GM23338 (cell line): ENCODE measurements around the gene ATP9A. TPM values are rescaled to one million over a fixed set of nuclear protein-coding genes. Genes with fewer than 3 reads are reported as not detected.

ENCODE experiments used
- ATAC-seq: fragments of 200-7000 bp; cut with Tn5 transposase; 3 replicates; pipeline ENCODE4 v1.9.1; 2020
- DNase-seq: peaks from one replicate; pipeline ENCODE4 v3.0.0-alpha.2; 2015; ENCODE audit warnings: low spot score
- H2AFZ ChIP-seq: fragments of 200-600 bp; sonication (generic); 2 replicates; pipeline ENCODE4 v1.8.0; 2016; ENCODE audit warnings: antibody characterized with exemption, mild to moderate bottlenecking, moderate library complexity
- H3F3A ChIP-seq: fragments of 200-600 bp; sonication (generic); replicated peaks from 2 replicates; pipeline ENCODE4 v1.8.0; 2017; ENCODE audit warnings: antibody characterized with exemption, mixed run types, low read depth
- H3K27ac ChIP-seq: fragments of 200-600 bp; sonication (generic); 2 replicates; pipeline ENCODE4 v1.6.1; 2016; ENCODE audit warnings: low read depth
- H3K27me3 ChIP-seq: fragments of 200-600 bp; sonication (generic); 2 replicates; pipeline ENCODE4 v1.8.0; 2016; ENCODE audit warnings: mild to moderate bottlenecking, mixed run types, moderate library complexity; ENCODE audit not compliant: insufficient read depth
- H3K36me3 ChIP-seq: fragments of 200-600 bp; sonication (generic); 2 replicates; pipeline ENCODE4 v1.8.0; 2016; ENCODE audit warnings: mild to moderate bottlenecking; ENCODE audit not compliant: insufficient read depth
- H3K4me1 ChIP-seq: fragments of 200-600 bp; sonication (generic); 2 replicates; pipeline ENCODE4 v1.8.0; 2016; ENCODE audit warnings: mild to moderate bottlenecking, moderate library complexity; ENCODE audit not compliant: insufficient read depth
- H3K4me2 ChIP-seq: fragments of 200-600 bp; sonication (generic); 2 replicates; pipeline ENCODE4 v1.7.1; 2017; ENCODE audit warnings: mixed run types
- H3K4me3 ChIP-seq: fragments of 200-600 bp; sonication (generic); 2 replicates; pipeline ENCODE4 v1.6.1; 2016; ENCODE audit warnings: mixed run types
- H3K79me2 ChIP-seq: fragments of 200-600 bp; sonication (generic); replicated peaks from 2 replicates; pipeline ENCODE4 v1.8.0; 2017; ENCODE audit warnings: mild to moderate bottlenecking; ENCODE audit not compliant: insufficient read depth
- H3K9me2 ChIP-seq: fragments of 200-600 bp; sonication (generic); 2 replicates; pipeline ENCODE4 v1.8.0; 2017; ENCODE audit not compliant: insufficient read depth
- H4K20me1 ChIP-seq: fragments of 200-600 bp; sonication (generic); replicated peaks from 2 replicates; pipeline ENCODE4 v1.8.0; 2017; ENCODE audit warnings: mild to moderate bottlenecking; ENCODE audit not compliant: insufficient read depth
- H3K27ac Mint-ChIP-seq: 2 replicates; pipeline ENCODE4 v1.8.0; 2020; ENCODE audit warnings: inconsistent platforms, mild to moderate bottlenecking, moderate library complexity, mixed read lengths
- H3K27me3 Mint-ChIP-seq: 3 replicates; pipeline ENCODE4 v1.8.0; 2022; ENCODE audit warnings: low read depth, mild to moderate bottlenecking, moderate library complexity, mixed read lengths, inconsistent platforms; ENCODE audit not compliant: insufficient read depth, poor library complexity
- H3K36me3 Mint-ChIP-seq: 3 replicates; pipeline ENCODE4 v1.8.0; 2021; ENCODE audit warnings: low read depth, mild to moderate bottlenecking, inconsistent platforms, moderate library complexity, mixed read lengths
- H3K4me1 Mint-ChIP-seq: 3 replicates; pipeline ENCODE4 v1.8.0; 2020; ENCODE audit warnings: mild to moderate bottlenecking, inconsistent platforms, mixed read lengths
- H3K4me3 Mint-ChIP-seq: 3 replicates; pipeline ENCODE4 v1.8.0; 2021; ENCODE audit warnings: moderate library complexity, mild to moderate bottlenecking, inconsistent platforms, mixed read lengths
- H3K9me3 Mint-ChIP-seq: 3 replicates; pipeline ENCODE4 v1.8.0; 2020; ENCODE audit warnings: moderate library complexity, mild to moderate bottlenecking, inconsistent platforms, mixed read lengths
- CREB1 ChIP-seq: fragments of 250-450 bp; sonication (Bioruptor Pico); IDR thresholded peaks from 2 replicates; pipeline ENCODE4 v1.5.0; 2020; ENCODE audit warnings: low read depth, mild to moderate bottlenecking, moderate library complexity
- CTCF ChIP-seq, 2 experiments: fragments of 200-600 bp in 1 of 2; sonication (generic) in 1 of 2; conservative IDR thresholded peaks; 2 replicates each; pipeline versions ENCODE4 v1.5.1 to v1.6.1; 2016 to 2017; ENCODE audit warnings: antibody characterized with exemption in 2 of 2, low read depth in 2 of 2, mild to moderate bottlenecking in 2 of 2, moderate library complexity in 1 of 2
- EZH2 ChIP-seq: fragments of 200-600 bp; sonication (generic); IDR thresholded peaks from one replicate; pipeline ENCODE4 v1.8.0; 2017; ENCODE audit warnings: antibody characterized with exemption, mild to moderate bottlenecking, low read depth; ENCODE audit not compliant: unreplicated experiment
- EZH2phosphoT487 ChIP-seq: fragments of 200-600 bp; sonication (generic); IDR thresholded peaks from one replicate; pipeline ENCODE4 v1.8.1; 2018; ENCODE audit warnings: antibody characterized with exemption; ENCODE audit not compliant: unreplicated experiment
- JUNB ChIP-seq: IDR thresholded peaks from one replicate; pipeline ENCODE4 v1.6.1; 2016; ENCODE audit warnings: antibody characterized with exemption; ENCODE audit not compliant: unreplicated experiment
- NANOG ChIP-seq: IDR thresholded peaks from 2 replicates; pipeline ENCODE4 v1.6.1; 2016; ENCODE audit warnings: antibody characterized with exemption, borderline replicate concordance
- POLR2AphosphoS5 ChIP-seq: IDR thresholded peaks from 2 replicates; pipeline ENCODE4 v1.6.1; 2016; ENCODE audit warnings: antibody characterized with exemption, low read depth
- REST ChIP-seq: IDR thresholded peaks from one replicate; pipeline ENCODE4 v1.6.1; 2018; ENCODE audit warnings: antibody characterized with exemption; ENCODE audit not compliant: unreplicated experiment
- STAT1 ChIP-seq: IDR thresholded peaks from one replicate; pipeline ENCODE4 v1.6.1; 2016; ENCODE audit warnings: antibody characterized with exemption; ENCODE audit not compliant: unreplicated experiment
- ZNF114 ChIP-seq: fragments of 250-450 bp; sonication (Bioruptor Pico); IDR thresholded peaks from 2 replicates; pipeline ENCODE4 v1.5.0; 2020; ENCODE audit warnings: mild to moderate bottlenecking, moderate library complexity
- ZNF331 ChIP-seq: fragments of 250-450 bp; sonication (Bioruptor Pico); IDR thresholded peaks from 2 replicates; pipeline ENCODE4 v1.5.0; 2020; ENCODE audit warnings: low read depth, mild to moderate bottlenecking, moderate library complexity
- ZNF462 ChIP-seq: fragments of 250-450 bp; sonication (Bioruptor Pico); IDR thresholded peaks from 2 replicates; pipeline ENCODE4 v1.5.0; 2020; ENCODE audit warnings: mild to moderate bottlenecking, moderate library complexity
- polyA plus RNA-seq: library from polyadenylated mRNA; unstranded; fragments of >200 nt; fragmentation: Nextera tagmentation; extraction: Ambion mirVana; gene quantifications from 2 replicates; pipeline ENCODE4 v1.2.1, GENCODE V29; 2016
- total RNA-seq: library from RNA; depleted of rRNA; stranded (reverse); fragments of >200 nt; shearing (Covaris generic); gene quantifications from 2 replicates; pipeline ENCODE4 v1.2.3, GENCODE V29; 2014
- TF ChIP-seq, protein P1 (sequence below): IDR thresholded peaks from 2 replicates; pipeline ENCODE4 v1.6.1; 2016; ENCODE audit warnings: antibody characterized with exemption

The ATP9A gene
- total and polyA plus RNA-seq, 2 experiments from 2014 or later, result 0.94 to 5.9 TPM

GRCh38 chr20:51659491-51660050 is 108.6 kb downstream of the ATP9A start:
- Mint-ChIP-seq H3K27ac (no peak overlapping the region), H3K9me3 (no peaks in the 10 kb centered on the region), H3K4me1 (peaks cover 29% of the 10 kb centered on the region), H3K36me3 (peaks cover 2% of the 10 kb centered on the region; the same call in 1 of the 3 replicates), H3K27me3 (peaks cover 2% of the 10 kb centered on the region), H3K4me3 (no peak overlapping the region)
- Histone ChIP-seq H3K4me1 (peaks cover 22% of the 10 kb centered on the region), H3K27me3 (no peaks in the 10 kb centered on the region), H3K36me3 (peaks cover 3% of the 10 kb centered on the region; the same call in 1 of the 2 replicates), H3F3A (peaks cover 4% of the 10 kb centered on the region; the same call in 1 of the 2 replicates), H2AFZ (no peak overlapping the region), H4K20me1 (no peaks in the 10 kb centered on the region), H3K4me3 (no peak overlapping the region), H3K27ac (no peak overlapping the region), H3K9me2 (no peaks in the 10 kb centered on the region), H3K79me2 (no peaks in the 10 kb centered on the region), H3K4me2 (no peak overlapping the region)
- DNase-seq (no peak), ATAC-seq (no peak)
- TF ChIP-seq ZNF114 (CRISPR knock-in tag), result no peak
- no peak for TF ChIP-seq POLR2AphosphoS5
- TF ChIP-seq CREB1 (CRISPR knock-in tag), result no peak
- TF ChIP-seq, protein P1, sequence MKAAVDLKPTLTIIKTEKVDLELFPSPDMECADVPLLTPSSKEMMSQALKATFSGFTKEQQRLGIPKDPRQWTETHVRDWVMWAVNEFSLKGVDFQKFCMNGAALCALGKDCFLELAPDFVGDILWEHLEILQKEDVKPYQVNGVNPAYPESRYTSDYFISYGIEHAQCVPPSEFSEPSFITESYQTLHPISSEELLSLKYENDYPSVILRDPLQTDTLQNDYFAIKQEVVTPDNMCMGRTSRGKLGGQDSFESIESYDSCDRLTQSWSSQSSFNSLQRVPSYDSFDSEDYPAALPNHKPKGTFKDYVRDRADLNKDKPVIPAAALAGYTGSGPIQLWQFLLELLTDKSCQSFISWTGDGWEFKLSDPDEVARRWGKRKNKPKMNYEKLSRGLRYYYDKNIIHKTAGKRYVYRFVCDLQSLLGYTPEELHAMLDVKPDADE, result no peak
- TF ChIP-seq CTCF (conservative IDR thresholded peaks at IDR 0.05; ENCODE audit: low read depth in 2 of 2), result no peak
- TF ChIP-seq NANOG, result no peak
- TF ChIP-seq ZNF331, result no peak
- no peak for TF ChIP-seq EZH2
- no peak for TF ChIP-seq REST
- no peak for TF ChIP-seq ZNF462 (CRISPR knock-in tag)
- no peak for TF ChIP-seq STAT1
- TF ChIP-seq EZH2phosphoT487, result no peak
- TF ChIP-seq JUNB, result no peak
